Measurements from ENCODE around the gene PTRHD1. TPM values are rescaled to one million over a fixed set of nuclear protein-coding genes. Genes with fewer than 3 reads are reported as not detected.
A peak's percentile ranks its signal among the peaks of the same experiment; 100 is the strongest.

PTRHD1 gene
- total and polyA plus RNA-seq, 10 of the 15 experiments (the other 5 are each of a cell fraction or from before 2014, with no cell fraction given), result 15.9 to 64.2 (median 45.0) TPM

GRCh38 chr2:24792874-24793760 lies at the start of gene PTRHD1, which contains the start of gene CENPO (continued):
- TF ChIP-seq RELA (IDR thresholded peaks at IDR 0.05; ENCODE audit: borderline replicate concordance, partially characterized antibody), result peak; percentile 17
- no peak for TF ChIP-seq PBX3 (IDR thresholded peaks at IDR 0.05; ENCODE audit: insufficient replicate concordance, low read depth, low read length)
- TF ChIP-seq EZH2 (IDR thresholded peaks at IDR 0.05; ENCODE audit: borderline replicate concordance, control insufficient read depth, low read depth, low read length), result no peak
- TF ChIP-seq NBN (IDR thresholded peaks at IDR 0.05), result peak; percentile 71; the same call in 1 of the 2 replicates
- TF ChIP-seq ASH2L (IDR thresholded peaks at IDR 0.05; ENCODE audit: borderline replicate concordance, low read depth), result peak; percentile 90; the same call in 1 of the 2 replicates
- TF ChIP-seq ZBTB33 (IDR thresholded peaks at IDR 0.05), result no peak
- no peak for TF ChIP-seq TCF7 (IDR thresholded peaks at IDR 0.05; ENCODE audit: borderline replicate concordance)
- no peak for TF ChIP-seq NFXL1 (IDR thresholded peaks at IDR 0.05; ENCODE audit: borderline replicate concordance)
- peak in 1 of 2 experiments; percentile 57; a peak in 2 of 4 replicates for TF ChIP-seq BHLHE40 (IDR thresholded peaks at IDR 0.05; ENCODE audit: borderline replicate concordance in 1 of 2, low read depth in 2 of 2, low read length in 1 of 2)
- peak; percentile 82 for TF ChIP-seq ZNF207 (IDR thresholded peaks at IDR 0.05; ENCODE audit: borderline replicate concordance)
- peak; percentile 73 for TF ChIP-seq CREB1 (IDR thresholded peaks at IDR 0.05; ENCODE audit: low read depth)
- peak; percentile 97 for TF ChIP-seq NKRF (conservative IDR thresholded peaks at IDR 0.05)
- peak; percentile 46 for TF ChIP-seq ELK1 (IDR thresholded peaks at IDR 0.05; ENCODE audit: low read depth, low read length)
- peak; percentile 15; the same call in 1 of the 2 replicates for TF ChIP-seq RELB (IDR thresholded peaks at IDR 0.05; ENCODE audit: low read depth)
- TF ChIP-seq PRDM15 (CRISPR knock-in tag; IDR thresholded peaks at IDR 0.05), result no peak
